Measurements from ENCODE around the gene SLC48A1.
"Not testable (repeated sequence)": the region's sequence is repeated elsewhere in the genome, so short reads cannot be mapped to it uniquely, and the experiment has no call there.

Gene SLC48A1

GRCh38 chr12:47794679-47795078 lies 21.6 kb downstream of the SLC48A1 start:
- DNase-seq = no peak

GRCh38 chr12:47795121-47795813 lies 22.2 kb downstream of the SLC48A1 start:
- no peak for DNase-seq

GRCh38 chr12:47795814-47796411 lies 22.9 kb downstream of the SLC48A1 start:
- no peak for DNase-seq

- peak; percentile 57 for DNase-seq
Observed at GRCh38 chr12:47797441-47797840, 24.4 kb downstream of the SLC48A1 start.

- no peak for DNase-seq
Observed at GRCh38 chr12:47798382-47798948, 25.4 kb downstream of the SLC48A1 start.

GRCh38 chr12:47799357-47799955 lies 26.4 kb downstream of the SLC48A1 start:
- no peak for DNase-seq

- no peak for DNase-seq
Observed at GRCh38 chr12:47800582-47800981, 27.5 kb downstream of the SLC48A1 start.

GRCh38 chr12:47801170-47801903 lies 28.3 kb downstream of the SLC48A1 start:
- no peak for DNase-seq

GRCh38 chr12:47801904-47802246 lies 28.8 kb downstream of the SLC48A1 start:
- DNase-seq = no peak

- DNase-seq = no peak
Observed at GRCh38 chr12:47802312-47802711, 29.3 kb downstream of the SLC48A1 start.

GRCh38 chr12:47803191-47803875 lies 30.3 kb downstream of the SLC48A1 start:
- DNase-seq = no peak

GRCh38 chr12:47804171-47804570 lies 31.1 kb downstream of the SLC48A1 start:
- no peak for DNase-seq

- DNase-seq = no peak
Observed at GRCh38 chr12:47805417-47805816, 32.4 kb downstream of the SLC48A1 start.

GRCh38 chr12:47807338-47807737 lies 34.3 kb downstream of the SLC48A1 start:
- no peak for DNase-seq

GRCh38 chr12:47808050-47808449 lies 35.0 kb downstream of the SLC48A1 start:
- DNase-seq = peak; percentile 91

GRCh38 chr12:47808574-47809365 lies 35.7 kb downstream of the SLC48A1 start:
- peak; percentile 65 for DNase-seq

GRCh38 chr12:47809518-47809917 lies 36.5 kb downstream of the SLC48A1 start:
- not testable (repeated sequence) for DNase-seq

- no peak for DNase-seq
Observed at GRCh38 chr12:47811072-47811396, 38.0 kb downstream of the SLC48A1 start.

GRCh38 chr12:47811581-47812484 lies 38.8 kb downstream of the SLC48A1 start:
- no peak for DNase-seq

- DNase-seq = peak; percentile 95
Observed at GRCh38 chr12:47812797-47813510, 39.9 kb downstream of the SLC48A1 start.

Data from CD4-positive, alpha-beta T cell treated with Interleukin-12 subunit alpha and Interleukin-12 subunit beta, for 1 hour (primary cell).